OCI-LY3 (cell line): ENCODE results near the gene LDLRAD4.

Source experiments
- H2AFZ ChIP-seq: fragments of 200-600, 300-600 bp; shearing (Covaris generic); 2 replicates; pipeline ENCODE4 v1.6.0; 2014; ENCODE audit warnings: antibody characterized with exemption, low read depth, low read length
- H3K27ac ChIP-seq: fragments of 200-600, 300-600 bp; sonication (generic); 2 replicates; pipeline ENCODE4 v1.5.1; 2014; ENCODE audit warnings: mild to moderate bottlenecking, low read length, moderate library complexity, mixed read lengths
- H3K27me3 ChIP-seq: fragments of 200-600, 300-600 bp; sonication (generic); 2 replicates; pipeline ENCODE4 v1.6.1; 2014; ENCODE audit warnings: low read depth, low read length, mixed read lengths
- H3K36me3 ChIP-seq: fragments of 200-600, 300-600 bp; sonication (generic); replicated peaks from 2 replicates; pipeline ENCODE3; 2014; ENCODE audit warnings: low read depth, low read length, mixed read lengths
- H3K4me1 ChIP-seq: fragments of 300-600, 200-600 bp; sonication (generic); 2 replicates; pipeline ENCODE4 v1.6.1; 2014; ENCODE audit warnings: low read length, mixed read lengths
- H3K4me2 ChIP-seq: fragments of 200-600, 300-600 bp; sonication (generic); 2 replicates; pipeline ENCODE4 v1.6.1; 2014; ENCODE audit warnings: low read length, mixed read lengths
- H3K4me3 ChIP-seq: fragments of 300-600, 200-600 bp; sonication (generic); 2 replicates; pipeline ENCODE4 v1.5.1; 2014; ENCODE audit warnings: antibody characterized with exemption, mild to moderate bottlenecking, low read length, moderate library complexity
- H3K79me2 ChIP-seq: fragments of 300-600, 200-600 bp; shearing (Covaris generic); 2 replicates; pipeline ENCODE4 v1.6.1; 2014; ENCODE audit warnings: mild to moderate bottlenecking, low read length, mixed read lengths
- H3K9ac ChIP-seq: fragments of 300-600, 200-600 bp; shearing (Covaris generic); 2 replicates; pipeline ENCODE4 v1.6.0; 2014; ENCODE audit warnings: mild to moderate bottlenecking, low read length, moderate library complexity
- H3K9me3 ChIP-seq: fragments of 200-600, 300-600 bp; shearing (Covaris generic); 2 replicates; pipeline ENCODE4 v1.6.1; 2014; ENCODE audit warnings: low read length, mixed read lengths; ENCODE audit not compliant: insufficient read depth
- H4K20me1 ChIP-seq: fragments of 200-600, 300-600 bp; sonication (generic); 2 replicates; pipeline ENCODE4 v1.6.1; 2016; ENCODE audit warnings: low read length, mixed read lengths; ENCODE audit not compliant: insufficient read depth
- EZH2phosphoT487 ChIP-seq: fragments of 200-600 bp; shearing (Covaris generic); IDR thresholded peaks from 2 replicates; pipeline ENCODE4 v1.6.1; 2018; ENCODE audit warnings: antibody characterized with exemption, mixed run types, low read depth
- TF ChIP-seq, protein P1 (sequence below): fragments of 200-600, 300-600 bp; sonication (generic); IDR thresholded peaks from 2 replicates; pipeline ENCODE4 v1.5.1; 2014; ENCODE audit warnings: antibody characterized with exemption, low read length, low read depth

LDLRAD4 gene

GRCh38 chr18:13353084-13353823 lies 134.7 kb downstream of the LDLRAD4 start:
- Histone ChIP-seq H3K27me3 (no peaks in the 10 kb centered on the region), H3K79me2 (no peaks in the 10 kb centered on the region), H3K9me3 (no peaks in the 10 kb centered on the region), H3K4me3 (no peak overlapping the region), H4K20me1 (no peaks in the 10 kb centered on the region), H3K9ac (no peak overlapping the region), H3K4me1 (no peaks in the 10 kb centered on the region), H3K4me2 (no peak overlapping the region), H2AFZ (no peak overlapping the region), H3K36me3 (no peaks in the 10 kb centered on the region), H3K27ac (no peak overlapping the region)
- TF ChIP-seq, protein P1, sequence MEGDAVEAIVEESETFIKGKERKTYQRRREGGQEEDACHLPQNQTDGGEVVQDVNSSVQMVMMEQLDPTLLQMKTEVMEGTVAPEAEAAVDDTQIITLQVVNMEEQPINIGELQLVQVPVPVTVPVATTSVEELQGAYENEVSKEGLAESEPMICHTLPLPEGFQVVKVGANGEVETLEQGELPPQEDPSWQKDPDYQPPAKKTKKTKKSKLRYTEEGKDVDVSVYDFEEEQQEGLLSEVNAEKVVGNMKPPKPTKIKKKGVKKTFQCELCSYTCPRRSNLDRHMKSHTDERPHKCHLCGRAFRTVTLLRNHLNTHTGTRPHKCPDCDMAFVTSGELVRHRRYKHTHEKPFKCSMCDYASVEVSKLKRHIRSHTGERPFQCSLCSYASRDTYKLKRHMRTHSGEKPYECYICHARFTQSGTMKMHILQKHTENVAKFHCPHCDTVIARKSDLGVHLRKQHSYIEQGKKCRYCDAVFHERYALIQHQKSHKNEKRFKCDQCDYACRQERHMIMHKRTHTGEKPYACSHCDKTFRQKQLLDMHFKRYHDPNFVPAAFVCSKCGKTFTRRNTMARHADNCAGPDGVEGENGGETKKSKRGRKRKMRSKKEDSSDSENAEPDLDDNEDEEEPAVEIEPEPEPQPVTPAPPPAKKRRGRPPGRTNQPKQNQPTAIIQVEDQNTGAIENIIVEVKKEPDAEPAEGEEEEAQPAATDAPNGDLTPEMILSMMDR: no peak
- no peak for TF ChIP-seq EZH2phosphoT487

GRCh38 chr18:13354402-13354801 lies 135.8 kb downstream of the LDLRAD4 start:
- no peaks in the 10 kb centered on the region for H3K4me1 ChIP-seq
- H3K4me2 ChIP-seq: no peak overlapping the region
- no peaks in the 10 kb centered on the region for H3K36me3 ChIP-seq
- TF ChIP-seq, protein P1: no peak
- no peak for TF ChIP-seq EZH2phosphoT487
- no peaks in the 10 kb centered on the region for H4K20me1 ChIP-seq
- H3K4me3 ChIP-seq: no peak overlapping the region
- H3K27ac ChIP-seq: no peak overlapping the region
- H3K79me2 ChIP-seq: no peaks in the 10 kb centered on the region
- H3K27me3 ChIP-seq: no peaks in the 10 kb centered on the region; the same call in 1 of the 2 replicates
- no peaks in the 10 kb centered on the region for H3K9me3 ChIP-seq
- no peak overlapping the region for H3K9ac ChIP-seq
- H2AFZ ChIP-seq: no peak overlapping the region

GRCh38 chr18:13356032-13356431 lies 137.5 kb downstream of the LDLRAD4 start:
- TF ChIP-seq, protein P1: no peak
- no peak for TF ChIP-seq EZH2phosphoT487
- H3K36me3 ChIP-seq: no peaks in the 10 kb centered on the region
- no peak overlapping the region for H3K4me2 ChIP-seq
- no peaks in the 10 kb centered on the region for H3K79me2 ChIP-seq
- no peaks in the 10 kb centered on the region for H3K9me3 ChIP-seq
- H3K4me1 ChIP-seq: no peaks in the 10 kb centered on the region
- H3K4me3 ChIP-seq: no peak overlapping the region
- H3K27ac ChIP-seq: no peak overlapping the region
- no peak overlapping the region for H3K9ac ChIP-seq
- H3K27me3 ChIP-seq: peaks cover 3% of the 10 kb centered on the region; the same call in 1 of the 2 replicates
- H4K20me1 ChIP-seq: no peaks in the 10 kb centered on the region
- no peak overlapping the region for H2AFZ ChIP-seq

DNA sequence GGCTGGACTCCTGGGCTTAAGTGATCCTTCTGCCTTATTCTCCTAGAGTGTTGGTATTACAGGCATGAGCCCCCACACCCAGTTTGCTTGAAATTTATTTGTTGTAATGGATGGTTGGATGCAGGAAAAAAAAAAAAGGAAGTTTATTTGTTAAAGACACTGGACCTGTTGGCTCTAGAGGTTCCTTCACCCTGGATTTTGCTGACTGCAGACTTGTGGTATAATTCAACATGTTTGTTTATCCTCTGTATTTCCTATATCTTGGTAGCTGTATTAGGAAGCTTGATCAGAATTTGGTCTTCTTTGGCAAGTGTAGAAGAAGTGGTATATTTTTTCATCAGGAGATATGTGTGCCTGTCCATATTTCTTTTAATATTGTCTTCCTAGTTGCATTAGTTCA lies 138.7 kb downstream of the LDLRAD4 start:
- Histone ChIP-seq H3K9ac (no peak overlapping the region), H4K20me1 (no peaks in the 10 kb centered on the region), H3K27ac (no peak overlapping the region), H2AFZ (no peak overlapping the region), H3K4me3 (no peak overlapping the region), H3K79me2 (no peaks in the 10 kb centered on the region), H3K4me2 (no peak overlapping the region), H3K9me3 (no peaks in the 10 kb centered on the region), H3K36me3 (no peaks in the 10 kb centered on the region), H3K27me3 (peaks cover 3% of the 10 kb centered on the region; the same call in 1 of the 2 replicates), H3K4me1 (no peaks in the 10 kb centered on the region)
- TF ChIP-seq, protein P1: no peak
- no peak for TF ChIP-seq EZH2phosphoT487
